HG03575 (cell line): ENCODE results near the gene ANKRD9.

Source experiments
- ATAC-seq: cut with Tn5 transposase; IDR thresholded peaks from one replicate; pipeline ENCODE4 v1.9.1; 2021; ENCODE audit not compliant: unreplicated experiment, insufficient number of reproducible peaks, low FRiP score; ENCODE audit errors: extremely low read depth

Gene ANKRD9

DNA sequence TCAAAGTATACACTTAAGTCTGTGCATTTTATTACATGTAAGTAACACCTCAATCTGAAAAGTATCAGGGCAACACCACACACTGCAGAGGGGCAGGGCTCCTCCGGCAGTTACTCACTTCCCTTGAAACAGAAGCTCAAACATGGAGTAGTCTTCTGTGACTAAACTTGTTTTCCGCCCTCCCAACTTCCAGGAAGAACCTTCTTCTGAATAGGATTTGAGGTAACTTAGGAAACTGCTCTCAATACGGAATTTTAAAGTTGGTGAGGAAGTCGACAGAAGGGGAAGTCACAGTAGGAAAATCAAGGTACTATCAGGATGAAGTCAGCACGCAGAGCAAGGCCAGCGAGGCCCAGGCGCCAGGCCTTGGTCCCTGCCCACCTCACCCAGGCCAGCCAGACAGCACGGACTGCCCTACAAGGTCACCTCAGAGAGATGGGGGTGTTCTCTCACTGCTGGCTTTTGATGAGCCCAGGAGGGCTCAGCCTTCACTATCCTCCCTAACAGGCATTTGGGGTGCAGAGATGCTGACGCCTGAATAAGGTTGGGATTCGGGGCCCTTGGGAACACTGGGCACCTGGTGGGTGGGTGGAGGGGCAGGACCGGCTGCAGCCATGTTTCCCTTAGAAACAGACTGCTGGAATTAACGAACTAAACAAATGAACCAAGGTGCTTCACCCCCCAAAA is 5.8 kb downstream of the ANKRD9 start:
- no peak for ATAC-seq

DNA sequence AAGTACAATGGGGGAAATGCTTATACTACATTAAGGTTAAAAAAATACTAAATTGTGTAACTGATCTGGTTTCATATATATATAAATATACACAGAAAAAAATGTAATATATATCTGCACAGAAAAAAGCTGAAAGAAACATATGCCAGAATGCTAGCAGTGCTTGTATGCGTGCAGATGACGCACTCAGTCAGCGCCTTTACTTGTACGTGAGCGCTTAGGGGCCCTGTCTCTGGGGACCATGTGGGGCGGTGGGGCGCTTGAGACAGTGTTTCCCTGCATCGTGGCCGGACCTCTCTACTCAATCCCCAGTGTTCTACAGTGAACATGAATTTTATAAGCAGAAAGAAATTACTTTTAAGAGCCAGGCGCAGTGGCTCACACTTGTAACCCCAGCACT is 7.0 kb downstream of the ANKRD9 start:
- no peak for ATAC-seq

DNA sequence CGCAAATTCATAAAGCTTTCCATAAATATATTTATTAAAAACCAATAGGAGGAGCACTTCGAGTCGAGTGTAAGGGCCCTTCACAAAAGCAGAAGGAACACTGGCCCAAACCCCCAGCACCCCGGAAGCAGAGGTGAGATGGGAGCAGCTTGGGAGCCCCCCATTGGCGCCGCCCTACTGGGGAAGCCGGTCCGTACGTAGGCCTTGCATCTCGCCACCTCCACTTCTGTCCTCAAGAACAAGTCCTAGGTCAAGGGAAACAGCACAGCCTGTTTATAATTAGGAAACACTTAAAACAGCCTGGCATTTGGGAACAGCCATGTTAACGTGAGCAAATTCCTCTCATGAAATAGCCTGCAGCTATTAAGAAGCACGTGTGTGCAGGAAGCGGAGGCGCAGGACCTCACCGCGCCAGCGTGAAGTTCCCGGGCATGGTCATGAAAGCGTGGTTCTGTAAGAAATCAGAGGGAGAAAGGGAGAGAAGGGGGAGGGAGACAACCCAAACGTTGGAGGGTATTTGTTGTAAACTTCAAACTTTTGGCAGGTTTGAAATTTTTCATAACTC is 7.7 kb downstream of the ANKRD9 start:
- ATAC-seq = no peak

DNA sequence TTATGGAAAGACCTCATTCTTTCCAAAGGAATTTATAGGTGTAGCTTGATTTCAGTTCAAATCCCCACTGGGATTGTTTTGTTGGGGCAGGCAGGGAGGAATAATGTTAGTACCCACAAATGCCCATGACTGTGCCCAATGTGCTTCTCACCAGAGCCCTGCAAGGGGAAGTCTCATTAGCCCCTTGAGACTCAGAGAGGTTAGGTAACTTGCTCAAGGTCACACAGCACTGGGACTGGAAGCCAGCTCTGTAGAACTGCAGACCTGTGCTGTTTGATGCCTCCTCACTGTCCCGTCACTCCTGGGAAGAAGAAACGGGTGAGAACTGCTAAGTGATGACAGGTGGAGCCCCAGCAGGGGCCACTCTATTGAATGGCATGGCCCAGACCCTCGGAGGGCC is 8.9 kb downstream of the ANKRD9 start:
- no peak for ATAC-seq

GRCh38 chr14:102500158-102500662 is 9.4 kb downstream of the ANKRD9 start:
- ATAC-seq = no peak

DNA sequence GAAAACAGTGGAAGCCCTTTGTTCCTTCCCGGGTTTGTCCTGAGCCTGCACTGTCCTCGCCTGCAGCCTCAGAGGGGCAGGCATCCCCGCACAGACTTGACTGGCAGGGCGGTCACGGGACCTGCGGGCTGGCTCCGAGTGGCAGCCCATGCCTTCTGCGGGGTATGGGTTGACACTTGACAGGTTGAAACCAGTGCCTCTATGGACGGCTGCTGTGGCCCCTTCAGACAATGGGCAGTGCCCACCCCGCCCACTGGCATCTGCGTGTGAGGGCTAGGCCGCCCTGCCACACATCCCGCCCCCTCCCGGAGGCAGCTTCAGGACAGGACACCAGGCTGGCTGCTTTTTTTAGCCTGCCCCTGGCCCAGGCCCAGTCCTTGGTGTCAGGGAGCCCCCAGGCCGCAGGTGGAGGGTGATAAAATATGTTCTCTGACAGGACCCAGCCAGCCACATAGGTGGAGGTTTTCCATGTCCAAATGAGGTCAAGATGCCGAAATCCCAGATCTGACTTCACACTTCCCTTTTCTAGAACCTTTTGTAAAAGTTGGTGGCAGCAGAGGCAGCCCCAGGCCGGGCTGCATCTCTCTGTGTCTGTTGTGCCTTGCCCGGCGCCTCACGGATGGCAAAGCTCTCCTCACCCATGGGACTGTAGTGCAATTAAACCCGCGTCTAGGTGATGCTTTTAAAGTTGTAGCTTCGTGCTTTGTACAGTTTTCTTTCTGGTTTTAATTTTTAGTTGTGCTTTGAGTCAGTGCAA is 10.0 kb downstream of the ANKRD9 start:
- no peak for ATAC-seq

DNA sequence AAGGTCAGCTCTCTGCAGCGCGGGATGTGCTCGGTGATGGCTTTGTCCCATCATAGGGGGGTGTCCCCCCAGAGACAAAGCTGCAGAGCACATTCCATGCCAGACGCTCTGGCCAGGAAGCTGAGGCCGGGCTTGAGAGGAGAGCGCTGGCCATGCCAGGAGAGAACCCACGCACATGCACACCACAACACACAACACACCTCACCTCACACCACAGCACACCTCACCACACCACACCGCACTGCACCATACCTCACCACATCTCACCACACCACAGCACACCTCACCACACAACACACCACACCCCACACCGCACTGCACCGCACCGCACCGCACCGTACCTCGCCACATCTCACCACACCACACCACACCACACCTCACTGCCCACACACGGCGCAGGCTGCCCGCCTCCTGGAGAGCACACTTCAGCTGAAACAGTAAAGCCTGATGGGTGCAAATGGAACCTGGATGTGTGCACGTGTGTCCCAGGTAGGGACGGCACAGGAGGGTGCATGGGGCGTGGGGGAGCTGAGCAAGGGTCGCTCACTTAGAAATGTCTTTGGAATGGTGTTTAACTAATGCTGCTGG is 10.8 kb downstream of the ANKRD9 start:
- ATAC-seq = no peak

DNA sequence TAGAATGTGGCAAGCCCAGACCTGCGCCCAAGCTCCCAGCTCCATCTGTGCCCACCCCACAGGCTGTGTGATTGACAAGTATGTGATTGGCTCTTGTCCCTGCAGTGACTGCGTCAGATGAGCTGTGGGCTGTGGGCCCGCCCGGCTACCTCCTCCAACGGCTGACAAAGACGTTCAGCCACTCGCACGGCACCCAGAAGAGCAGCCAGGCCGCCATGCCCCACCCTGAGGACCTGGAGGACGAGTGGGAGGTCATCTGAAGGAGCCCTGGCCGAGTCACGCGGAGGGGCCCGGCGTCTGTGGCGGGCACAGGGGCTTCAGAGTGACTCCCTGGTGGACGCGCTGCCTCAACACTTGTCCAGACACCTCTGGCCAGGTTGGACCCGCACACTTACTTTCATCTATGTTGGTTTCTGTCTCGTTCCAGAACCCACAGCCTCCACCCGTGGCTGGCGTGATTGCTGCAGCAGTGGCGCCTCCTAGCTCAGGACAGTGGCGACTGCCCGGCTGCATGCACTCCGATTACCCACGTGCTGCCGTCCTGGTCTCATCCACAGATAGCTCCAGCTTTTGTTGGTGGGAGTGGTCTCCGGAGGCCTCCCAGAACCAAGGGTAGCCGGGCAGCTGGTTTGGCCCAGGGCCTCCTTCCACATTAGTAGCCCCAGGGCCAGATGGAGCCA is 11.4 kb downstream of the ANKRD9 start:
- ATAC-seq = no peak

- no peak for ATAC-seq
Observed at GRCh38 chr14:102496958-102497744, 12.4 kb downstream of the ANKRD9 start.

DNA sequence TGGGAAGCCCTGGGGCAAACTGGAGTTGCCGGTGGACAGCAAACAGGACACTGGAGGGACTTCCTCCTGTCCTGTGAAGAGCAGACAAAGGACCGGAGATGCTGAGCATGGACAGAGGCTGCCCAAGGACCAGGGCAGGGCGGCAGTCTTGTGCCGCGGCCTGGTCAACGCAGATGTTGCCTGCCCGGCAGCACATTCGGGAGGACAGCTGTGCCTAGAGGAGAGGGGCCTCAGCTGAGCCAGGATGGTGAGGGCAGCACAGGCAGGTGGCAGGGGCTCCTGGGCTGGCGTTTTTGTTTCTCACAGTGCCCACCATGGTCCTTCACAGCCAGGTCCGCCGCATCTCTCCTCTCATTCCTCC is 13.3 kb downstream of the ANKRD9 start:
- ATAC-seq = no peak

GRCh38 chr14:102495491-102496330 is 13.9 kb downstream of the ANKRD9 start:
- ATAC-seq = no peak

- ATAC-seq = no peak
Observed at GRCh38 chr14:102493585-102493984, 16.0 kb downstream of the ANKRD9 start.

GRCh38 chr14:102493096-102493495 is 16.5 kb downstream of the ANKRD9 start:
- no peak for ATAC-seq

DNA sequence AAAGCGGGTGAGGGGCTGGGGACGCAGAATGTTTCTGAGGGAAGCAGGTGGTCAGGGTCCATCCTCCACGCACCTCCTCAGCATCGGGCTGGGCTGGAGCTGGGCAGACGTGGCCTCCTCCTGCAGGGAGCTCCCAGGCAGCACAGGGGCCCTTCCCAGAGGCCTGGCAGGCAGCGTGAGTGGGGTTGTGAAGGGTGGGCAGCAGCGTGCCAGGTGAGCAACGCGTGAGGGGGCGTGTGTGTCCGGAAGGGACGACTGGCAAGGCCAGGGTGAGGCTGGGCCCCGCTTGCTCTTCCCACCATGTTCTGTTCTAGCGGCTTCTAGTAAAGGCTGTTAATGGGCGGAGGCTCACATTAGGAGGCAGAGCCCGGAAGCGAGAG is 17.1 kb downstream of the ANKRD9 start:
- no peak for ATAC-seq

DNA sequence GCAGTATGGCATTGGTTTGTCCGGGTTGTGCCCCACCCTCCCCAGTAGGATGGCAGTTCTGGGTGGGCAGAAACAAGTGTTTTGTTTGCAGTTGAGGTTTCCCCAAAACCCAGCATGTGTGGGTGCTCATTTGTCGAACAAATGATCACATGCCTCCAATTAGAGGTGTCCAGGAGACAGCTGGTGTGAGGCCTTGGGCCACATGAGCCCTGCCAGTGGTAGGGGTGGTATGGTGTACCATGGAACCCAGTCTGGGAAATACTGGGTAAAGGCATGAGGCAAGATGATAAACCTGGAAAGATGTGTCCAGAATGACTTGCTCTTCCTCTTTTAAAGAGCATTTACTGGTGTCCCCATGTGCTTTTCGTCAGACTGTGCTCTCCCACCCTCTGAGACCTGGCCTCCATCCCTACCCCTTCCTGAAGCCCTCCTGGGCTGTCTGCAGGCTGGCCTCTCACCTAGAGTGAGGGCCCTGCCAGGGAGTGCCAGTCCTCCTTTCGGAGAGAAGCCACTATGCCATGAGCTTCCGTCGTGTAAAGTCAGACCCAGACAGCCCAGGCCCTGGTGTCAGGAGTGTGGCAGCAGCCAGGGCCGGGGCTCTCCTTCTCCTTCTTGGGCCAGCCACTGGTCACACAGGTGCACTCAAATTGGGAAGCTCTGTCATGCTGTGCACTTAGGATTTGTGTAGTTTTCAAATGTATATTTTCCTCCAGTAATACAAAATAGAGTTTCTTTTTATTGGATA is 17.6 kb downstream of the ANKRD9 start:
- no peak for ATAC-seq

GRCh38 chr14:102491366-102491765 is 18.2 kb downstream of the ANKRD9 start:
- no peak for ATAC-seq

- no peak for ATAC-seq
Observed at GRCh38 chr14:102490456-102490855, 19.1 kb downstream of the ANKRD9 start.
